Psoas muscle (tissue), 8 donors: ENCODE data around the gene PHF1. TPM values are rescaled to one million over a fixed set of nuclear protein-coding genes. Genes with fewer than 3 reads are reported as not detected.
"Not testable (repeated sequence)": the region's sequence is repeated elsewhere in the genome, so short reads cannot be mapped to it uniquely, and the experiment has no call there.

Source experiments
- ATAC-seq, 4 donors: fragments of 200-7000 bp; cut with Tn5 transposase; one replicate each; pipeline ENCODE4 v1.9.1; 2020; ENCODE audit warnings: moderate library complexity in 3 of 4, mild to moderate bottlenecking in 2 of 4
- DNase-seq, 2 donors: peaks; one replicate each; pipeline ENCODE4 v3.0.0-alpha.2; 2020
- H3K27ac ChIP-seq: fragments of 200-600 bp; one replicate; pipeline ENCODE4 v1.8.0; 2022
- H3K27me3 ChIP-seq, 3 donors: fragments of 200-600 bp in 1 of 3; one replicate each; pipeline versions ENCODE4 v1.6.1 to v1.8.0; 2013 to 2022; ENCODE audit warnings: low read length in 2 of 3, mild to moderate bottlenecking in 2 of 3, moderate library complexity in 1 of 3; ENCODE audit not compliant: insufficient read depth in 3 of 3
- H3K36me3 ChIP-seq, 2 donors: fragments of 200-600 bp in 1 of 2; one replicate each; pipeline versions ENCODE4 v1.6.1 to v1.8.0; 2013 to 2022; ENCODE audit warnings: low read depth in 1 of 2, mild to moderate bottlenecking in 1 of 2, moderate library complexity in 1 of 2; ENCODE audit not compliant: insufficient read depth in 1 of 2
- H3K4me1 ChIP-seq: fragments of 200-600 bp; one replicate; pipeline ENCODE4 v1.8.0; 2022
- H3K4me3 ChIP-seq: fragments of 200-600 bp; one replicate; pipeline ENCODE4 v1.8.0; 2022; ENCODE audit warnings: mild to moderate bottlenecking
- H3K9me3 ChIP-seq: fragments of 200-600 bp; one replicate; pipeline ENCODE4 v1.8.0; 2022
- CTCF ChIP-seq: fragments of 200-600 bp; IDR thresholded peaks from one replicate; pipeline ENCODE4 v1.8.0; 2022; ENCODE audit warnings: antibody characterized with exemption
- WGBS, 3 donors: extraction: QIAGEN DNeasy Blood & Tissue Kit; methylation state at CpG; one replicate each; pipeline versions ENCODE4 v1.1.6 to v1.1.7; 2013; 5-methylcytosine and 5-hydroxymethylcytosine counted together
- intact Hi-C, 2 donors: fragments of 100-400 bp; cut with DNase I; formaldehyde crosslinking; loops; one replicate each; pipeline versions ENCODE4 v1.11.0 to v1.14.2; 2022
- polyA plus RNA-seq, 3 donors: library from polyadenylated mRNA; stranded (reverse); fragments of 200-250 nt; gene quantifications; one replicate each; pipeline ENCODE4 v1.2.3, GENCODE V29; 2013
- total RNA-seq, 4 donors: library from RNA; stranded (reverse); fragmentation: NEBNext Ultra II Directional in 2 of 4; extraction: Animal tissue kit (Norgen Biotek cat#: 25700) in 2 of 4; gene quantifications; one replicate each; pipeline versions ENCODE4 v1.2.1 to v1.2.4, GENCODE V29; 2021 to 2023
- donor health status: healthy with polysubstance abuse.
- donor health status: DM: no; HTN: no; CAD: no; lungs with moderate emphysema.
- donor health status: Bipolar disorder and iron deficiency.
- donor health status: healthy.
- donor health status: DM: yes; HTN: yes; CAD: no.
- donor health status: DM: no; HTN: no; CAD: no.
- donor health status: DM: no; HTN: no; CAD: no.
- donor health status: DM: yes; HTN: yes; CAD: no.

The PHF1 gene
- total and polyA plus RNA-seq, 7 donors = 40.5 to 84.8 (median 57.5) TPM

- ATAC-seq (no peak), DNase-seq (no peak)
- no peaks in the 10 kb centered on the region for H3K36me3 ChIP-seq
- 47 to 61% (median 54%) methylated on average over 5 of the region's 5 CpGs for WGBS, 3 donors
- no peak overlapping the region for H3K4me3 ChIP-seq
- H3K9me3 ChIP-seq = no peaks in the 10 kb centered on the region
- H3K27ac ChIP-seq = no peak overlapping the region
- no peaks in the 10 kb centered on the region for H3K27me3 ChIP-seq
- intact Hi-C loops = no loop called here
- no peak for TF ChIP-seq CTCF
- peaks cover 28% of the 10 kb centered on the region for H3K4me1 ChIP-seq
Measured at GRCh38 chr6:33372526-33373123, 38.2 kb upstream of the PHF1 start.

GRCh38 chr6:33373960-33374910 is 36.6 kb upstream of the PHF1 start:
- Histone ChIP-seq H3K4me1 (peaks cover 28% of the 10 kb centered on the region), H3K27ac (no peak overlapping the region), H3K36me3 (no peaks in the 10 kb centered on the region), H3K9me3 (no peaks in the 10 kb centered on the region), H3K4me3 (no peak overlapping the region), H3K27me3 (no peaks in the 10 kb centered on the region)
- ATAC-seq (peak in 1 of 4 donors; percentile 34), DNase-seq (no peak)
- intact Hi-C loops = no loop called here
- no peak for TF ChIP-seq CTCF
- 48 to 63% (median 52%) methylated on average over 8 of the region's 8 CpGs for WGBS, 3 donors

GRCh38 chr6:33375143-33375671 is 35.6 kb upstream of the PHF1 start:
- no peaks in the 10 kb centered on the region for H3K36me3 ChIP-seq
- intact Hi-C loops = loop anchor here in 1 of 2 donors (5.0 kb wide), 1 partner anchor 77 kb away; the partner anchor contains the start of gene ZBTB9
- ATAC-seq (peak; percentile 70 to 95 (median 84)), DNase-seq (peak; percentile 60 to 77)
- peak overlapping the region; percentile 36 for H3K27ac ChIP-seq
- TF ChIP-seq CTCF = no peak
- WGBS, 3 donors = 14 to 15% (median 14%) methylated on average over 9 of the region's 9 CpGs
- peaks cover 28% of the 10 kb centered on the region for H3K4me1 ChIP-seq
- no peaks in the 10 kb centered on the region for H3K27me3 ChIP-seq
- no peak overlapping the region for H3K4me3 ChIP-seq
- no peaks in the 10 kb centered on the region for H3K9me3 ChIP-seq

- peaks cover 26% of the 10 kb centered on the region for H3K4me1 ChIP-seq
- no peak for TF ChIP-seq CTCF
- 69 to 80% (median 73%) methylated on average over 4 of the region's 4 CpGs for WGBS, 3 donors
- DNase-seq (no peak), ATAC-seq (no peak)
- intact Hi-C loops = loop anchor here in 1 of 2 donors (5.0 kb wide), 1 partner anchor 75 kb away; the partner anchor contains the start of gene ZBTB9
- no peaks in the 10 kb centered on the region for H3K9me3 ChIP-seq
- H3K27me3 ChIP-seq = no peaks in the 10 kb centered on the region
- H3K27ac ChIP-seq = no peak overlapping the region
- H3K36me3 ChIP-seq = no peaks in the 10 kb centered on the region
- H3K4me3 ChIP-seq = no peak overlapping the region
Measured at GRCh38 chr6:33377171-33377570, 33.6 kb upstream of the PHF1 start.

- not testable (repeated sequence) for DNase-seq, H3K27me3 ChIP-seq, ATAC-seq, H3K27ac ChIP-seq, H3K9me3 ChIP-seq, H3K4me3 ChIP-seq, H3K36me3 ChIP-seq
- WGBS, 3 donors = 91 to 96% (median 94%) methylated on average over 10 of the region's 10 CpGs
- intact Hi-C loops = loop anchor here in 1 of 2 donors (5.0 kb wide), 1 partner anchor 73 kb away; the partner anchor contains the start of gene ZBTB9
- H3K4me1 ChIP-seq = peaks cover 16% of the 10 kb centered on the region
Measured at GRCh38 chr6:33379184-33379583, 31.6 kb upstream of the PHF1 start.
